ENCODE data around the gene ACOT12.
A peak's percentile ranks its signal among the peaks of the same experiment; 100 is the strongest.
"Not testable (repeated sequence)": the region's sequence is repeated elsewhere in the genome, so short reads cannot be mapped to it uniquely, and the experiment has no call there.

The ACOT12 gene

GRCh38 chr5:81338213-81338612 lies 55.7 kb downstream of the ACOT12 start:
- DNase-seq (ENCODE audit: low read depth), result not testable (repeated sequence)

DNA sequence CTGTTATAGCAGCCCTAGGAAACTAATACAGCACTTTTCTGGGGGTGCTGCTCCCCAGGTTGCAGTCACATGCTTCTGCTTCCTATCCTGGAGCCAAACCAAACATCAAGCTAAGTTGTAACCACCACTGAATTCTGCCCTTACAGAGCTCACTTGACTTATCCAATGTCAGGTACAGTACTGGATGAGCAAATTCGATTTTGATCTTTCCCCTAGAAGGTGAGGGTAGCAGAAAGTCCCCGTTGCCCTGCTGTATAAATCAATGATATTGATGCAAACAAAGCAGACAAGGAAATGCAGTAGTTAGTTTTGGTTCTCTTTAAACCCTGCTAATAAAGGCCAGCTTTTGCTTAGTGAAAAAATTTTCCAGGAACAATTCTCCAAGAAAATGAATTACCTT lies 56.1 kb downstream of the ACOT12 start:
- no peak for DNase-seq (ENCODE audit: low read depth)

GRCh38 chr5:81336556-81336955 lies 57.4 kb downstream of the ACOT12 start:
- DNase-seq (ENCODE audit: low read depth), result no peak

DNA sequence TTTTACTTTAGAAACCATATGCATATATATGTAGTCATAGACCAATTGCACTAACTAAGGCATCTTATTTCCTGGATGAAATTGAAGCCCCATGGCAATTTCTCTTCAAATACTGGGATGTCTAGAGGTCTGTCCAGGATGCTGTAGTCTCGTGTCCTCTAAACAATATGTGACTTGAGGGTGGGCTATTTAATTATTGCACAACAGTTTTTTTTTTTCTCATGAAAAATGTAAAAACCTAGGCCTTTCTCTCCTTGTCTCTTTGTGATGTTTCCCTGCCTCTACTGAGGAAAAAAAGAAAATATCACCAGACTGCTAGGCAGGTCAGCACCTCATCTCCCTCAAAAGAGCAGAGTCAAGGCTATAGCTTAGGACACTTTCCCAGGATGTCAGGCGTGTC lies 58.0 kb downstream of the ACOT12 start:
- no peak for DNase-seq (ENCODE audit: low read depth)

DNA sequence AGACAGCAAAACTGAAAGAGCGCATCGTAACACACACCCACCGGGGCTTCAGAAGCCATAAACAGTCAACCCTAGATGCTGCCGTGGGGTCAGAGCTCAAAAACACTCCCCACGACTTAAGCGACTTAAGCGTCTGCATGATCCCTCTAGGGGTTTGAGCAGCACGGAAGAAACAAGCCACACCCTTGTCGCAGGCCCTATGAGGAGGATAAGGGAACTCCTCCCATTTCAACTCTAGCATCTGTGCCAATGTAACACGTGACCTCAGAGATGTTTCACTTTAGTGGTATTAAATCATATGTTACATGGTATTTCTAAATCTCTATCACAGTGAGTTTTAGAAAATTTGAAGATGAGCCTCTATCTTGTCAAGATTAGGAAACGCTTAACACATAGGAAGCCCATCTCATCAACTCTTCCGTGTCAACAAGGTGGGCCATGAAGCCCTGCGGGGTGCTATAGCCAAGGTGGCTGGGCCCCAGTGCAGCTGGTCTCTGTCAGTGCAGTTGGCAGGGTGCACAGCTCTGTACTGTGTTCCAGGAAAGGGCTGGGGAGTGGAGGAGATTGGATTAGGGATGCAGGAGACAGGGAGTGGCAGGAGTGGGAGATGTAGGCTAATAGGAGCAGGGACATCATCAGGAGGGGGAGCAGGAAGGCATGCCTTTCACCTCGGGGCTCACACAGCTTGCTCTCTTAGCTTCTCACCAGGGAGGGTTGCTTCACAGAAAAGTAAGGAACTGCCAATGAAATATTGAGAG lies 59.5 kb downstream of the ACOT12 start:
- no peak for DNase-seq (ENCODE audit: low read depth)

DNA sequence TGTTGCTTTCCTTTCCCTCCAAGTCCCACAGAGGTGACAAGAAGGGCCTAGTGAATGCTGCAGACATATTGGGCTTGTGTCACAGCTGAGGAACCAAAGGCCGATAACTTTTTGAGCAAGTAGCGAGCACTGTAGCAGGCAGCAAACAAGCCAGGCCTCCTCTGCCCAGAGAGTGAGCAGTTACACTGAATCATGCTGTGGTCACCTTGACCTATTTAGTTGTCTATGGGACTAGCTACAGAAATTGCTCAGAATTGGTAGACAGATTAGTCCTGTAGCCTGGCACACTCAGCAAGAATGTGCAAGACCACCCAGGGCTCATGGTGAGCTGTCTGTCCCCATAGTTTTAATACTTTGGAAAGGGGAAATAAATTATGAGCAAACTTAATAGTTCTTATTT lies 67.4 kb downstream of the ACOT12 start:
- DNase-seq (ENCODE audit: low read depth), result no peak

DNA sequence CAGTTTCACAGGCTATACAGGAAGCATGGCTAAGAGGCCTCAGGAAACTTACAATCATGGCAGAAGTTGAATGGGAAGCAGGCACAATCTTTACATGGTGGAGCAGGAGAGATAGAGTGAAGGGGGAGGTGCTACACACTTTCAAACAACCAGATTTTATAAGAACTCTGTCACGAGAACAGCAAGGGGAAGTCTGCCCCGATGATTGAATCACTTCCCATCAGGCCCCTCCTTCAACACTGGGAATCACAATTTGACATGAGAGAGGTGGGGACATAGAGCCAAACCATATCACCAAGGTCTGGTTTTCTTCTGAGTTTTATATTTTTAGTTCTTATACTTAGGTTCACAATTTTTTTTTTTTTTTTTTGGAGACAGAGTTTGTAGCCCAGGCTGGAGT lies 76.4 kb downstream of the ACOT12 start:
- DNase-seq (ENCODE audit: low read depth), result no peak

- no peak for DNase-seq (ENCODE audit: low read depth)
Observed at GRCh38 chr5:81316571-81316970, 77.4 kb downstream of the ACOT12 start.

GRCh38 chr5:81315830-81316229 lies 78.1 kb downstream of the ACOT12 start:
- no peak for DNase-seq (ENCODE audit: low read depth)

DNA sequence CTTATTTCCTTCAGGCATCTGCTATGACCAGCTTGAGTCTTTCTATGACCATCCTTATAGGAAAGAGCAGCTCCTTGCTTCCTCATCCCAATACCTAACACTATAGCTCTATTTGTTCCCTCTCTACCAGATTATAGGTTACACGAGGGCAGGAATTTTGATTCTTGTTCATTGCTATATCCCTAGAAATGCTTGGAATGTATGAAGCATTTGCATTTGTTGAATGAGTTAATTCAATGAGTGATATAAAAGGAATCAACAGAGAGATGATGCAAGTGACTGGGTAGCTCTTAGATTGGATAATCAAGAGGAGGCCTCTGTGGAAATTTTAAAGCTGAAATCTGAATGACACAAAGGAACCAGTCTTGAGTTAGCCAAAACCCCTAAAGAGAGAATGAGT lies 78.6 kb downstream of the ACOT12 start:
- DNase-seq (ENCODE audit: low read depth), result no peak

DNA sequence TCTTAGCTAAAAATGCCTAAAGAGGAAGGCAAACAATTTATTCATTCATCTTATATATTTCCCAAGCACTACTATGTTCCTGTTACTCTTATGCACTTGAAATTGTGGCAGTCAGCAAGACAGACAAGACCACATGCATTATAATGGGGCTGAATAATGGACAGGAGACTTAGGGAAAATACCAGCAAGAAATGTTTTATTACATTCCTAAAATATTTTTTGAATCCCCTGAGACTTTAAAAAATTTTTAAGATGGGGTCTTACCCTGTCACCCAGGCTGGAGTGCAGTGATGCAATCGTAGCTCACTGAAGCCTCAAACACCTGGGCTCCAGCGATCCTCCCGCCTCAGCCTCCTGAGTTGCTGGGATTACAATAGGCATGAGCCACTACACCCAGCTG lies 79.4 kb downstream of the ACOT12 start:
- DNase-seq (ENCODE audit: low read depth), result no peak

DNA sequence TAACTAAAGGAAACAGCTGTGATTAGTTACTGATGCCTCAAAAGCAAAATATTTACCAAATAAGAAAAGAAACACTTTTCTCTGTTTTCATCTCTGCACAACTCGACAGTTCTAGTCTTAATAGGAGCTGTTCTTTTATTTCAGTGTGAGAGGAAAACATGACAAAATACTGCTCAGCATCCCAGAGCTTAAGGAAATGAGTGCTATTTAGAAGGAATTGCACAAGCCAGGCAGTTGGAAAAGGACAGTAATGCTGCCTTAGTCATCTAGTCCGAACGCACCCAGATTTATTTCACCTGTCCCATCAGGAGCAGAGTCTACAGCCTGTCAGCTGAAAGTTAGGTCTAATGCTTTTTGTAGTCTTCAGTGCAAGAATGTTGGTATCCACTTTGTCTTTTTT lies 80.2 kb downstream of the ACOT12 start:
- DNase-seq (ENCODE audit: low read depth), result no peak

GRCh38 chr5:81313278-81313677 lies 80.7 kb downstream of the ACOT12 start:
- DNase-seq (ENCODE audit: low read depth), result no peak

GRCh38 chr5:81310402-81311063 lies 83.4 kb downstream of the ACOT12 start:
- DNase-seq (ENCODE audit: low read depth), result no peak

DNA sequence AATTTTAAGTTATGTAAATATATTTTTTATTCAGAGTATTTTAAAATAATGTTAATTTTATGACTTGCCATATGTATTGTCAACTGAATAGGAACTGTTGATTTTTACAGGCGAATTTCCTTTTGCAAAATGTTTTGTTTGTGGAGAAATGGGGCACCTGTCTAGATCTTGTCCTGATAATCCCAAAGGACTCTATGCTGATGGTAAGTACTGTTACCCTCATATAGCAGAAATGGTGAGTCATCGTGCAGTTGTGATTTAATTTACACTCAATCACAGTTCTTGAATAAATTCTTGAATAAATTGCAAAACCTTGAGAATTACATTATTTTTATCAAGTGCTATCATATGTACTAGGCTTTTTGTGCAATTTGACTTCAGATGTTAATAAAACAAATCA lies 85.1 kb downstream of the ACOT12 start:
- no peak for DNase-seq (ENCODE audit: low read depth)

- no peak for DNase-seq (ENCODE audit: low read depth)
Observed at GRCh38 chr5:81305785-81306184, 88.1 kb downstream of the ACOT12 start.

GRCh38 chr5:81303563-81303962 lies 90.4 kb downstream of the ACOT12 start:
- DNase-seq (ENCODE audit: low read depth), result no peak

GRCh38 chr5:81302596-81302995 lies 91.3 kb downstream of the ACOT12 start:
- no peak for DNase-seq (ENCODE audit: low read depth)

DNA sequence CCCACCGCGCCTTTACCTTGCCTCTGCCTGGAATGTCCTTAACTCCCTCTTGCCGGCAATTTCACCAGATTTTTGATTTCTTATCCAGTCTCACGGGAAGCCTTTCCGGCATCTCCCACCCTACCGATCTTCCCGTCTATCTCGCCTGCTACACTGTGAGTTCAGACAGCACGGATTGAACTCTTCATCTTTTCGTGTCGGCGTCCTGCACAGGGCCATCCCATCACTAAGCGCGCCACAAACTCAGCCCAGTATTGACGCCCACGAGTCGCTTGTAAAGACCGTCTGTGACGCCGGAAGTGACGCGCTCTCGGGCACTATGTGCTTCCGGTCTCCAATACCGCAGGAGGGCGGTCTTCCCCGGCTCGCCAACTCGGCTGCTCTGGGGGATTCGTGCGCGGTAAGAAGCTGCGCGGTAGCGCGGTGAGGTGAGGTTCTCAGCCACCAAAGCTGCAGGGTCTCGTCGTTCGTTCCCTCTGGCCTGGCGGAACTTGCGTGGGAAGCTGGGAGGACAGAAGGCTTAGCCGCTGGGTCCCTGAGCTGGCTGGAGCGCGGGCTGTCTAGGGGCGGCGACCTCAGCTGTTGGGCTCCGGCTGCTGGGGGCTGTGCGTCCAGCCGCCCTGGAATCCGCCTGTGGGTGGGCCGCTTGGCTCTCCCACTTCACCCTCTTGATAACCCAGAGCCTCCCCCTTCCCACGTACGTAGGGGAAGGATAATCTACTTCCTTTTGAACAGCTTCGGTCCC lies 92.5 kb downstream of the ACOT12 start, which contains the start of gene ZCCHC9:
Gene ZCCHC9 (plus strand): TSS at position 317 of the 745 bp plus-strand sequence. CDS start 3,171 bp downstream, outside the sequence.
- peak; percentile 87 for DNase-seq (ENCODE audit: low read depth)

DNA sequence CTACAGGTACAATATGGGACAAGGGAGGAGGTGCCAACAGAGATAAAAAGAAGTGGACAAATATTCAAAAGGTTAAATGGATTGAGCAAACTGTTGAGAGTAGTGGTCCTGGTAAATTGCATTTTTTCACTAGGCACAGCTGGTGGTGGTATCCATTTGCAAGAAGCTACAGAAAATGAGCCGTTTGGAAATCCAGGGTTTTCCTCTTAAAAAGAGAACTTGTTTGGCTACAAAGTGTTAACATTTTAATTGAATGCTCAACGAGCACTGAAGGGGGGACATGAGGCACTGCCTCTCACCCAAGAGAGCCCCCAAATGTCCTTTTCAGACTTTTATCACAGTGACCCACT lies 93.0 kb downstream of the ACOT12 start:
- DNase-seq (ENCODE audit: low read depth), result no peak

- no peak for DNase-seq (ENCODE audit: low read depth)
Observed at GRCh38 chr5:81297531-81297930, 96.4 kb downstream of the ACOT12 start.

DNA sequence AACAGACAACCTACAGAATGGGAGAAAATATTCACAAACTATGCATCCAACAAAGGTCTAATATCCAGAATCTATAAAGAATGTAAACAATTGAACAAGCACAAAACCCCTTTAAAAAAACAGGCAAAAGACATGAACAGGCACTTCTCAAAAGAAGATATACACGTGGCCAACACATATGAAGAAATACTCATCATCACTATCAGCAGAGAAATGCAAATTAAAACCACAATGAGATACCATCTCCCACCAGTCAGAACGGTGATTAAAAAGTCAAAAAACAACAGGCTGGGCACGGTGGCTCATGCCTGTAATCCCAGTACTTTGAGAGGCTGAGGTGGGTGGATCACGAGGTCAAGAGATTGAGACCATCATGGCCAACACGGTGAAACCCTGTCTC lies 99.9 kb downstream of the ACOT12 start:
- DNase-seq (ENCODE audit: low read depth), result not testable (repeated sequence)

- DNase-seq (ENCODE audit: low read depth), result no peak
Observed at GRCh38 chr5:81292130-81292529, 101.8 kb downstream of the ACOT12 start.

Measured in T-helper 22 cell (primary cell).